Pons (tissue), 1 donor: ENCODE measurements around the gene CNTN3.
A peak's percentile ranks its signal among the peaks of the same experiment; 100 is the strongest.

Experiments
- DNase-seq: peaks from one replicate; pipeline ENCODE4 v3.0.0-alpha.2; 2016; ENCODE audit warnings: low spot score

CNTN3 gene

DNA sequence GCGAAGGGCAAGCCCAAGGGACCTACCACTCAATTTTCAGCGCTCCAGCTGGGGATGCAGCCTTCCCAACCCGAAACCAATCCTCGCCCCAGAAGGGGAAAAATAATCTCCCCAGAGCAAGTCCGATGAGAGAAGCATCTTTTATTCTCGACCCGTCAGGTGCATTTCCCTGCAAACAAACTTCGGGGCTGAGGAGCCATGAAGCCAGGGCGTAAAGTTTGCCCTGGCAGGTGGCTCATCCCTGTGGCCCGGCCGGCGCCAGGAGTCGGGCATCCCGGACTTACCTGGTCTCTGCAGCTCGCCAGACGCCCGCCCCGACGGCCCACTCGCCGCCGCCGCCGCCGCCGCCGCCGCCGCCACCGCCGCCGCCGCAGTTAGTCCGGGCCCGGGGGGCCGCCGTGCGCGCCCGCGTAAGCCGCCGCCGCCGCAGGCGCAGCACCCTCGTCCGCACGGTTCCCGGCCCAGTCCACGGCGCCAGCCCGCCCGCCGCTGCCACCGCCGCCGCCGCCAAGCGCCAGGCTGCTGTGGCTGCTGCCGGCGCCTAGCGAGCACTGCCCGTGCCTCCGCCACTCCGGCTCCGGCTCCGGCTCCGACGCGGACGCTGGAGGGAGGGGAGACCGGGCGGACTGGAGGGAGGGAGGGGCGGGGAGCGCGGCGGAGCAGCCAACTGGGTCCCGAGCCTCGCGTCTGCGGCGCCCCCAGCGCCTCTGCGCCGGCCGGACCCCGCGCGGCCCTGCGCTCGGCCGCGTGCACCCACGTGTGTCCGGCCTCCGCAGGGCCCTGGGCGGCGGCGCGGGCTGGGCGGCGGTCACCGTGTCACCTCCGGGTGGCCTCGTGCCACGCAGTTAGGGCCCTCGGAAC is at the start of gene CNTN3:
CNTN3 (minus strand) TSS at position 553 of the 861 bp plus-strand sequence. CDS start 93,547 bp downstream, outside the sequence.
- no peak for DNase-seq

DNA sequence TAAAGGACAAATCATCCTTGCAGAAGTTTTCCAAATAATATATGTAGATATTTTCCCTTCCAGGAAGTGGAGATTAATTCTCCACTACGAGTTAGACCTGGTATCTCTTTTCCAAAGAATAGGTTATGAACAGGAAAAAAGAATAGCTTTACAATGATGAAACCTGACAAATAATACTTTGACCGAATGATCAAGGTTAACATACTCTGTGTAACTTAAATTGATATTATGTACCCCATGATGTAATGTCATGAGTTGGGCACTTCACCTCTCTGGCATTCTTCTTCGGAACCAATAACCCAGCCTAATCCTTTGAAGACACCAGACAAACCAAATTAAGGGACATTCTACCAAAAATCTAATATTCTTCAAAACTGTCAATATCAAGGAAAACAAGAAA is 48.7 kb upstream of the CNTN3 start:
- no peak for DNase-seq

DNA sequence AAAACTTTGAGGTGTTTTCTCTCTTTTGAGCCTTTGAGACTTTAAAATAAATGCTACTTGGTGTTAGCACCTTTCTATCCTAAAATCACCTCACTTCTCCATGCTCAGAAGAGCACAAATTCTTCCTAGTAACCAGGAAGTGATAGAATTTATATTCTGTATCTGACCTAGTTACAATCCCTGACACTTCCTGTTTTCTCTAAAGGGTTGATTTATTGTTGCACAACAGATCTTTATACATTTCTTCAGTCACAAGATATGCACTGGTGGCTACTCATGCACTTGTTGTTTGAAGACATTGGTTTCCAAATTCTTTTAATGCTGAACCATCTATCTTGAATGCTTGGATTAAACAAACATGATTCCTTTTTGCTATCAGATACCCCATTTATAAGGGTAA is 47.2 kb upstream of the CNTN3 start:
- no peak for DNase-seq

DNA sequence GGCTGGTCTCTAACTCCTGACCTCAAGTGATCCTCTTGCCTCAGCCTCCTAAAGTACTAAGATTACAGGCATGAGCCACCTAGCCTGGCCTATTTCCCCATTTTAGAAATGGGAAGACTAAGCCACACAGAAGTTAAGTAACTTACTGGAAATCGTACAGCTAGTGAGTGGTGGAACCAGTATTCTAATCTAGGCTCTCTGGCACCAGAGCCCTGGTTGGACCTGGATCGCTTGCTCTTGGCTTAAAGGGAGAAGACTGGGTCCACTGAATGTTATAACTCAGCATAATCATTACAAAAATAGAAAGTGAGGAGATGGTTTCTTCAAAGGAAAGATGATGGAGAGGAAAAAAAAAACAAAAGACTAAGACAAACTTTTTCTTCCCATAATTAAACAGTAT is 37.4 kb upstream of the CNTN3 start:
- DNase-seq, result no peak

DNA sequence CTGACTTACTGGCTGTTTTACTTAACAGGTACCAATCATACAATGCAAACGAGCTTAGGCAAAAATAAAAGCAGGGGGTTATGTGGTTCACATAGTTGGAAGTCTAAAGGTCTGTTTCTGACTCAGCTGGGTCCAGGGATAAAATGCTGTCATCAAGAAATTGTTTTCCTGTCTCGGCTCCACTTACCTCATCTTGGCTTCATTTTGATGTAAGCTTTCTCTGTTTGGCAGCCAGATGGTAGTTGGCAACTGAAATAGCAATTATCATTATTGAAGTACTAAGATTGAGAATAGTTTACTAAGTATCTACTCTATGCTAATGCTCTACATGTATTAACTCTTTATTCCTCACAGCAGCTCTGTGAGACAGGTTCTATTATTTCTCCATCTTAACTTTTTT is 36.8 kb upstream of the CNTN3 start:
- no peak for DNase-seq

DNA sequence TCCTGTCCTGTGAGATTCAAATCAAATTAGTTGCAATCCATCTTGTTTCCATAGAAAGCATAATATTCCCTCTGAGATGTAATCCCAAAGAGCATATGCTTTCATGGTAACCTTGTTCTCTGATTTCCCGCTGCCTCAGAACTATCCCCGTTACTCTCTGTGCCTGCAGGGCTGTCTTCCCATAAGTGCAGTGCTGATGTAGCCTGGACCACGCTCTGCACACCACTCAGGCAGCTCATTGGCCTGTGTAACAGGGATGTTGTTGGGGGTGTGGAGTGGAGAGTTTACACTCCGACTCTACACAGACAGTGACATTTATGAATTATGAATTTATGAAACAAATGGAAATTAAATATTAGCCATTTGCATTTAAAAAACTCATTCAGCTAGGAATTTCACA is 33.6 kb upstream of the CNTN3 start:
- no peak for DNase-seq

DNA sequence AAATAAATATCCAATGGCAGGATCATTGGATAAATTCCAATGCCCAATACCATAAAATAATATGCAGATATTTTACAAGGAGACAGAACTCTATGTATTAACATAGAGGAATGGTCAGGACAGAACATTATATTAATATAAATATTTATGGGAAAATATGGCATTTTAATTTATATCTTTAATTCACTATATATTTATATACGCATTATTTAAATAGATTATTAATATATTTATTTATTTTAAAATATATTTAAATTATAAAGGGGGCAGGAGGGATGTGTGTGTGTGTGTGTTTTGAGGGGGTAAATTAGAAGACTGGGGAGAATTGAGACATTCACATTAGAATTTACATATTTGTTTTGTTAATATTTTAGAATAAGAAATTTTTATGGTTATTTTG is 31.6 kb upstream of the CNTN3 start:
- no peak for DNase-seq

DNA sequence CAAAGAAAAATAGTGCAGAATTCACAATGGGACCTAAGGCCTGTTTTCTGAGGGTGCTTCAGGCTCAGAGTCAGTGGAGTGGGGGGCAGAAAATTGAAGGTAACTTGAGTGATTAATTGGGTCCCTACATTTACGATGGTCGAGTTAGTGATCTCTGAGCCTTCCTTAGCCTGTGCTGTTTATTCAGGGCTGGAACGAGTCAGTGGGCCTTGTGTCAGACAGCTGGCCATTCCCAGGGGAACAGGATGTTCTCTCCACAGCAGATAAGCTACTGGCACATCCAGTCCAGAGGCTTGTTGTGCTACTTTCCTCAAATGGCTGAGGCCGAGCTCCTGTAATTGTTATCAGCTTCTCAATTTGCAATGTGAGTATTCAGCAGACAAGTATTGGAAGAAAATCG is 29.2 kb upstream of the CNTN3 start:
- DNase-seq, result peak; percentile 8

DNA sequence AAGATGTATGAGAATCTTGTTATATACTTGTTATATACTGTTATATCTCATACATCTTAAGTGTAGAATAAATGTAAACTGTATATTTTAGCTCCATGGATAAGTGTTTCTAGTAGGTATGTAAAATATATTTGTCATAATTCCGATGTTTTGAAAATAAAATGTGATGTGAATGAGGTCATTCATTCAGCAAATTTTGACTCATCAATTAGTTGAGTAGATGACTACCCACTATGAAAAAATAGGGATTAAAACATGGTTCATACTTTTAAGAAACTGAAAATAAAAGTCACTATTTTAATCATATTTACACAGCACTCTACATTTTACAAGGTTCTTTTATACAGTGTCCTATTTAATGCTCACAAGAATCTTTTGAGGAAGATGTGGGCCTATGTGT is 28.4 kb upstream of the CNTN3 start:
- no peak for DNase-seq

DNA sequence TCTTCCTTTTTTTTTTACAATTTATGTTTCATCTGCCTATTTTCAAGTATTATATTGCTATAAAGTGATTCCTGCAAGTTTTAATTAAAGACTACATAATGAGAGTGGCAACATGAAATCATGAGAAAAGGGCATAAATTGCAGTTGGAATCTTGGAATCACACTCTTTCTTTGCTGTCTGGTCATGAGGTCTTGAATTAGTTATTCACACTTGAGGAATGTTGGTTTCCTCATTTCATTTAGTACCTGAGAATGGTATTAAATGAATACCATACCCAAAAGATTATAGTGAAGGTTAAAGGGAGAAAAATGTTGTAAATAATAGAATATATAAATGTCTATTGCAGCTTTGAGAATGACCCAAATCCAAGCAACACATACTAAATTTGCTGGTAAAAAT is 25.8 kb upstream of the CNTN3 start:
- no peak for DNase-seq

DNA sequence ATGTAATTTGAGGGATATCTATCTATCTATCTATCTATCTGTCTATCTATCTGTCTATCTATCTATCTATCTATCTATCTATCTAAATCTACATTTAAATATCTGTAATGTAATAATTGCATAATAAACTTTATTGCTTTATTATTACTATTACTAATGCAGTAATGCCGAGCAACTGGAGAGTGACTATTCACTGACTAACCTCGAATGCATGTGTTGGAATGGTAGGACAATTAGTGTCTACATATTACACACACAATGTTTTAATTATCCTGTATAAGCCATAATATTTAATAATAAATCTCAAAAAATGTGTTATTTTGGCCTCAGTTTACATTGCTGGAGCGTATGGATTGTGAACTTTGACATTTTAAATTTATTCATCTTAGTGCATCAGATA is 25.2 kb upstream of the CNTN3 start:
- DNase-seq, result no peak

DNA sequence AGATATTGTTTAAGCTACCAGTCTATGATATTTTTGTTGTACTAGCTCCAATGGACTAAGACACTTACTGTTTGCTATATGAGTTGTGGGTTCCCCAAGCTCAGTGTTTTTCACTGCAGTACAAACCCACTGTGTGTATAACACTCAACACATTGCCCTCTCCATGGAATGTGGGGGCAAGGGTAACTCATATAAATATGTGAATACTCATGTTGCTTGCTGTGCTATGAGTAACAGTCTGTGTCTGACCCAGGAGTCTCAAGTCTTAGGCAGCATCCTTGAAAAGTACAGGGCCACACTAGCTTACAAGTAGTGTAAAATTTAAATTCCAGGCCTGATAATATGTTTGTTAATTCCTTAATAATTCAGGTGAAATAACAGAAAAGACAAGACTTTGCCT is 22.5 kb upstream of the CNTN3 start:
- DNase-seq, result no peak

DNA sequence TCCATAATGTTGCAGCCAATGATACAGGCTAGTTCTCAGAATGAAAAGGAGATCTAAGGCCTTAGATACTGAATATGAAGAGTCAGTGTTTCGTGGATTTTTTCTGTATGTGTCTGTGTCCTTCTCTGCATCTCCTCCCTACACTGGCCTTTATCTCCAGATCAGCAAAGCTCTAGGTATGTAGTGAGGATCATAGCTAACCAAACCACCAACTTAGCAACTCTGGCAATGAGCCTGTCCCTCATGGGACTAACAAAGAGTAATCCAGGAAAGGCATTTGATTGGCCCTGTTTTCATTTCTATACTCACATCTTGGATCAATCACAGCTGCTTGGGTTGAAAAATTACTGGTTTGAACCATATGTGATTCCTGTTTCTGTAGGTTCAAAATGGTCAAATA is 18.6 kb upstream of the CNTN3 start:
- no peak for DNase-seq

DNA sequence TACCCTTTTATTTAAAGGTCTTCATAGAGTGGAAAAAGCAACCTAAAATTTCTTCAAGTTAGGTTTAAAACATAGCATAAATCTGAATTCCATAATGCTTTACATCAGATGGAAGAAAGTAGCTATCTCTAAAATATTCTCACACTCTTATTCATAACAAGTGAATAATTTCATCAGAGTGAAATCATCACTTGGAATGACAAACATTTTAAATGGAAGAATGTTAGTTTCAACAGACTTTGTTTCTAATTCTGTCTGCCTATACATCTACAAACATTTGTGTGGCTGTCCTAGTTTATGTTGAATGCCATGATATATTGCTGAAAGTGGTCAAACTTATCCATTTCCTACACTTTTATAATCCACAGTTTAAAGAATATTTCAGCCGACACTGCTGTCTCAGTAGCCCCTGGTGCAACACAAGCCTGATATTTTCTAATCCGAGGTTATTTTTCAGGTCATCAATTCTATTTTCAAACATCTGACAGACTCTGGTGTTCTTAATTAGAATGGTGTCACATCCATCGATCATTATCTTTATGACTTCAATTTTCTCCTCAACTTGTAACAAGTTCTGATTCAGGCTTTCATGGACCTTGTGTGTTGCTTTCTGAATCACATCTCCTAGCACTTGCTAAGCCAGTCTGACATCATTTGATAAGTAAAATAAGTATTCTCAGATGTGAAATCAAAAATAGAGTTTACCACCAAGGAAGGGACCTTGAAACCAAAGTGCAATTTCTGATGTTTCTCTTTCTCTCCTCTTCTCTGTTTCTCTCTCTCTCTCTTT is 17.1 kb upstream of the CNTN3 start:
- no peak for DNase-seq

DNA sequence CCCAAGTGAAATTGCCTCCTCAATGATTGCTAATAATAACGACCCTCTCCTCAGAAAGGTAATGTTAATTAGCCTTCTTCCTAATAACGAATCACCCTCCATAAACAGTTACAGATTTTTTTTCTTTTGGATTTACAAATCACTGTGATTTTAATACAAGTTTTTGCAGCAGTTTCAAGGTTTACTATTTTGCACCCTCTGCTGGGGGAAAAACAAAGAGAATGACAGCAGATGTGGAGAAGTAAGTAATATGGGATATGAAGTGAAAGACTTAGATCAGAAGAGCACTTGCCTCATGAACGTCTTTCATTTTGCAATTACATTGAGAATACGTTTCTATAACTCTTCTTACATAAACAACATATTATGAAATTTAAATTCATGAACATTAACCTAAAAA is 16.1 kb upstream of the CNTN3 start:
- peak; percentile 32 for DNase-seq

DNA sequence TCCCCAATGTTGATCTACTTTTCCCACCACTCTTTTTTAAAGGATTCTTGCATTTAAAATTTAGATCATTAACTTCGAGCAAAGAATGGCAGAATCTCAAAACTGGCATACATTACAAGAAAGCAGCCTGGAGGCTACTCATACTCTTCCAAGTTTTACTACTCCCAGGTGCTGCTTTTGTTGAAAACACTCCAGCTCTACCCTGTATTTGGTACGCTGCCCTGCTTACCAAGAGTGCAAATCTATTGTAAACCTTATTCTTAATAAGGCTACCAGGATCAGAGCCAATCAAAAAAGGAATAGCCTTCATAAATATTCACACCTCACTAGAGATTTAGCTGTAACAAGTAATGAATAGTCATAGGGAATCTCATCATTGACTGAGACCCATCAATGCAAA is 11.6 kb upstream of the CNTN3 start:
- DNase-seq, result no peak

DNA sequence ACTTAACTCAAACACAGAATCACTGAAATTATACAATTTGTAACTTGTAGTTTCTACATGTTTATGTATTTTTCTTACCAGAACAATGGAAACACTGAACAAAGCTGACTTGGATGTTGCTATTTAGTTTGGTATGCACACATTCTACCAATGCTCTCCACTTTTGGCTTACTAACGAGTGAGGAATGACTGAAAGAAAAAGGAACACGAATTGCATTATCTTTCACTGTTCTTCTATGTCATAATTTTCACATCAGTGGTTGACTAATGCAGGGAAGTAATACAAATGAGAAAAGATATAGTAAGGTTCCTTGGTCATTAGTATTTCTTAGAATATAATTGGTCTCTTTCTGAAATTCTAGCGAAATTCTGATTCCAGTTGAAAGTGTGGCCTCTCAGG is 9.8 kb upstream of the CNTN3 start:
- DNase-seq, result no peak

DNA sequence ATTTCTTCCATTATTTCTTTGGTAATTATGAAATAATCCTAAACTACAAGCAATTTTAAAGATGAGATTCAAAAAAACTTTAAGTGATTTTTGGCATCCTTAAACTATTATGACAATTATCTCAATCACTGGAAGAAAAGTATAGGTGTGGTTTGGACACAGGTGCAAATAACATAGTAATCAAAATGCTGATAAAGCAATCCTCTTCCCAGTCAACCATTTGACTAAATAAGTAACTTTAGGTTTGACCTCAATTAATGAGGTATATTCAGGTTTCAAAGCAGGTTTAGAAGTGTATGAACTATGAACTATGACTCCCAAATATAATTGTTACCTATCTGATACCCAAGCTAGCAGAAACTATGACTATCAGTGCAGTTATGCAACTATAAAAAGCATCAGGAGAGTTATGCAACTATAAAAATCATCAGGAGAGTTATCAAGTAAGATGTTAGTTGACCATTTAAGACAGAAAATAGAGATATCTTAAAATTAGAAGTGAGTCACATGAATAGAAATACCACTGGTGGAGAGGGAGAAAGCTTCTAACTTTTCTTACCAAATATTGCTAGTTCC is 8.9 kb upstream of the CNTN3 start:
- no peak for DNase-seq

DNA sequence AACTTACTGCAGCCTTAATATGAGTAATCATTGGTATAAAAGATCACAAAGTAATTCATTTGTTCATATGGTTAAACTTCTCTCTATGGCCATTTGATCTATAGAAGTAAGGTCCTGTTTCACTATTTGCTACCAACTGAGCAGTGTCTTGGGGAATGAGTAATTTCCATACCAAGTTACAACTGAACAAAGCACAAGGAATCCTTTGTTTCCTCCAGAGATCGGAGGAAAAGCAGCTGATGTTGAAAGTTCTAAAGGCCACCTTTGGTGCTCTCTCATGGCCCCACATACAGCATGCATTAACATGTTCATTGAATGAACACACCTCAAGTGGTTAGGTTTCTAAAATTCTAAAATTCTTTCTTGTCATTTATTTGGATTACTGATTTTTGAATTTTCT is 7.1 kb upstream of the CNTN3 start:
- peak; percentile 23 for DNase-seq

DNA sequence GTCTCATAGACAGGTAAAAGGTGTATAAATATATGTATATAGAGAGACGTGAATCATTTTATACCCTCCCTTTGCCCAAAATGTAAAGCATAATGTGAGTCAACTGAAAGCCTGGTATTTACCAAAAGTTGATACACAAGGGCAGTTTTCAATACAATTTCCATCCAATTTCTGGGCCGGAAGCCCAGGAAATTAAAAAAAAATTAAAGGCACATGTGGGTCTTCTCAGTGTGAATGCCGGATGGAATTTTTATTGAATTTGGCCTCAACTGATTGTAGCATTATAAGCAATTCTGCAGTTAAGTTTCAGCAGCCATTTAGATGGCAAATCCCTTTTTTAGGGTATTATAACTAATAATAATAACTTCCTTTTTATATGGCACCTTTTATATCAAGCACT is 3.3 kb upstream of the CNTN3 start:
- no peak for DNase-seq

DNA sequence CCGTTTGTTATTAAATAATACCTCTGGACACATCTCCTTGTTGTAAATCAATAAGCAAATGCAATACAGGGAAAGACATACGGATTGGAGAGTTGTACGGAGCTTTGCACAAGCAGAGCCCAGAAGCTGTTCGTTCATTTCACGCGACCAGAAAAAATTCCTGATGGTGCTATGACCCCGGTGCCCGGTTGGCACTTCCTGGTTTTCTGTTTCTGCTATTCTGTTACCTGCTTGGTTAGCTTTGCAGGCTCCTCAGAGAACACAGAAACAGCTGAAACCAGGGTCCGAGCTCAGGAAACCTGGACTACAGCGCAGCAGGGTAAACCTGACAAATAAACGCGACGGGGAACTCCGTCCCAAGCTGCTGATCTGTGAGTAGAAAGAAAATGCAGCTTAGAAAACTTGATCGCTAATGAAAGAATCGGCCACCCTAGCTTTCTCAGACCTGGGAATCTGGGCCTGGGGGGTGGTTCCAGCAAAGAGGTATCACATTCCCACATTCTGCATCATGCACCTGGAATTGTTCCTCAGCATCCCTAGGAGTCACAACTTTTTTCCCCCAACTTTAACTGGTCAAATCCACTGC is 845 bp downstream of the CNTN3 start:
- DNase-seq, result no peak

DNA sequence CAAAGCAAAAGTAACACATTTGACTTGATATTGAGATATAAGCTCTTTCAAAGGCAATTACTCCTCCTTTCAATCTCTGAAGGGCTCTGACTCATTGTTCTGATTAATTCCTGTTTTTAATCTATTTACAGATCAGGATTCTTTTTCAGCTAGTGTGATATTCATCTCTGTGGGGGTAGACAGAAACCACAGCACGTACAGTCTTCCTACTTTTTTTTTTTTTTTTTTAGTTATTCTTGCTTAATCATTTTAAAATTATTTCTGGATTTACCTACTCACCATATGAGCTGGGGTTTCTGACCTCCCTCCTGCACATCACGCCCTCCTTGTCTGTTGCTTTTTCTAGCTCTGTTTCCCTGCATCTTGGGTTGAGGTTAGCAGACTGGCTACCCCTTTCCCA is 1.4 kb downstream of the CNTN3 start:
- DNase-seq, result no peak

DNA sequence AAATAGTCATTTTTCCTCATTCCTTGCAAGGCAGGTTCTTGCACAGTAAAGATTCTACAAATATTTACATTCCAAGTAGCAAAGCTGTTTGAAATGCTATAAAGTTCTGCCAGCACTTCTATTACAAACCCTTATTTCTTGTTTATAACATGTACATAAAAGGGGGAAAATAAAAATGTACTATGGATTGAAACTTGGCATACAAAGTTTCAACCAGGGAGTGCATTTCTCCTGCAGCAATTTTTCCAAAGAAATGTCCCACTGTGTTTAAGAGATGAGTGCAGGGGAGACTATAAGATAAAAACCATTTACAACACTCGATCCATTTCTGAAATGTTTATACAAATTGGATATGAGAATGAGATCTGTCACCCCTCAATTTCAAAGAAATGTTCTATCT is 3.3 kb downstream of the CNTN3 start:
- no peak for DNase-seq
